HG03175 (cell line): Measurements from ENCODE around the gene KLHL25.
A peak's percentile ranks its signal among the peaks of the same experiment; 100 is the strongest.
"Not testable (repeated sequence)": the region's sequence is repeated elsewhere in the genome, so short reads cannot be mapped to it uniquely, and the experiment has no call there.

Experiments
- ATAC-seq: cut with Tn5 transposase; IDR thresholded peaks from one replicate; pipeline ENCODE4 v1.9.1; 2021; ENCODE audit warnings: mild to moderate bottlenecking, moderate library complexity; ENCODE audit not compliant: unreplicated experiment

KLHL25 gene

DNA sequence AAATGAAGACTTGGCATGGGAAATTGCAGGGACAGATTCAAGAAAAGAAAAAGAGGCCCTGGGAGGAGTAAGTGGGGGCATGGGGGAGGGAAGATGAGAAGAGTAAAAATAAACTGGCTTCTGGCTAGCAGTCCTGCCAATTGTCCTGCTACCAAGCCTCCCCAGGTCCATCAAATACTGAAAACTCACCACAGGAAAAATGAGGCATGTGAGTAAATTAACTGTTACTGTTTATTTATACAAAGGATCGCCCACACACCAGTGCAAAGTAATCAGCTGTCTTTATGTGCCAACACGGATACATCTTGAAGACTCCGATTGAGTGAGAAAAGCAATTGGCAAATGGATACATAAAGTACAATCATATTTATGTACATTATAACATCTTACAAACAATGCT is 10.7 kb upstream of the KLHL25 start:
- ATAC-seq: no peak

- ATAC-seq: no peak
Observed at GRCh38 chr15:85804481-85805170, 9.9 kb upstream of the KLHL25 start.

DNA sequence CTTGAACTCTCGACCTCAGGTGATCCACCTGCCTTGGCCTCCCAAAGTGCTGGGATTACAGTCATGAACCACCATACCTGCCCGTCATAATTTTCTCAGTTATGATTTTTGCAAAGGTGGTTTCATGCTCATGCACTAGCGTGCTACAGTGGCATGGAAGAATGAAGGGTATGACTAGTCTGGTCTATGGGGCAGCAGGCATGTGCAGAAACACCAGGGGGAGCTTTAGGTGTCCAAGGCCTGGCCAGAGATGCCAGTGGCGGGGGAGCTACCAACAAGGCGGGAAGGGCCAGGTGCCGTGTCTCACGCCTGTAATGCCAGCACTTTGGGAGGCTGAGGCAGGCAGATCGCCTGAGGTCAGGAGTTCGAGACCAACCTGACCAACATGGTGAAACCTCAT is 7.9 kb upstream of the KLHL25 start:
- ATAC-seq: not testable (repeated sequence)

GRCh38 chr15:85800478-85801123 is 5.9 kb upstream of the KLHL25 start:
- ATAC-seq: no peak

DNA sequence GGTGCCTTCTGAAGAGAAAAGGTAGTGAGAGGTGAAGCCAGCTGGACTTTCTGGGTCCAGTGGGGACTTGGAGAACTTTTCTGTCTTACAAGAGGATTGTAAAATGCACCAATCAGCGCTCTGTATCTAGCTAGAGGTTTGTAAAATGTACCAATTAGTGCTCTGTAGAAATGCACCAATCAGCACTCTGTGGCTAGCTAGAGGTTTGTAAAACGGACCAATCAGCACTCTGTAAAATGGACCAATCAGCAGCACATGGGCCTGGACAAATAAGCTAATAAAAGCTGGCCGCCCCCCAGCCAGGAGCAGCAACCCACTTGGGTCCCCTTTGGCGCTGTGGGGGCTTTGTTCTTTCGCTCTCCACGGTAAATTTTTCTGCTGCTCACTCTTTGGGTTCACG is 1.6 kb upstream of the KLHL25 start:
- ATAC-seq: not testable (repeated sequence)

DNA sequence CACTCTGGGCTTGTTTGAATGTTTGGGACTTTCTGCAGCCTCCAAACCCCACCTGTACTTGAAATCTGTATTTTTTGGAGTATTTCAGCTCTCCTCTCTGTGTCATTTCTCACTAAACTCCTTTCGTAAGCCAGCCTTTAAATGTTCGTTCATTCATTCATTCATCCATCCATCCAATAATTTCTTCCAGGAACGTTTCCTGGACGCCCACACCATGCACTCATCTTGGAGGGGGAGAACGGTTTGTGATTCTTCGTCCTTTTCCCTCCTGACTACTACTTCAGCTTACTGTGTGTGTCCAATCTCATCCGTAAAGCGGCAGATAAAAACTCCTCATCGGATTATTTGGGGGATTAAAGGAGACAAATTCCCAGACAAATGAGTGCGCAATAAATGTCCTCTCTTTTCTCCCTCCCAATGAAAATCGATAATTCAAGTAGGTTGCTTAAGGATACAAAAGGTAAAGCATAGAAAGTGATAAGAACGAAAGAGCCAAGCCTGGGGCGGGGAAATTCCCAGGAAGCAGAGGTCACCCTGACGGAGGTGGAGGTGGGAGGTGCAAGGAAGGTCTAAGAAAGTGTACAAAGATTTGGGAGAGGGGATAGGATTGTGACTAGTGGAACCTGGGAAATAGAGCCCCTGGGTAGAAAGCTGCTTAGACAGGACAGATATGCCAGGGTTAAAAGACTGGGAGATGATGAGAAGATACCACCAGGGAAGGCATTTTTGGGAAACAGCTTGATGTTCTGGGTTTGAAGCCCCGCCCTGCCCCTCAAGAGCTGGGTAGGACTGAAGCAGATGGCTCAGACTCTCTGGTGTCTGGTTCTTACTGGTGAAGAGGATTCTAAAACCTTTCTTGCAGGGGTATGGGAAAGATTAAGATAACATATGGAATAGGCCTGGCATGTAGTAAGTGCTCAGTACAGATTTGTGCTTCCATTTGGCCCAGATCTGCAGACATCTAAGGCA is 896 bp upstream of the KLHL25 start:
- no peak for ATAC-seq

DNA sequence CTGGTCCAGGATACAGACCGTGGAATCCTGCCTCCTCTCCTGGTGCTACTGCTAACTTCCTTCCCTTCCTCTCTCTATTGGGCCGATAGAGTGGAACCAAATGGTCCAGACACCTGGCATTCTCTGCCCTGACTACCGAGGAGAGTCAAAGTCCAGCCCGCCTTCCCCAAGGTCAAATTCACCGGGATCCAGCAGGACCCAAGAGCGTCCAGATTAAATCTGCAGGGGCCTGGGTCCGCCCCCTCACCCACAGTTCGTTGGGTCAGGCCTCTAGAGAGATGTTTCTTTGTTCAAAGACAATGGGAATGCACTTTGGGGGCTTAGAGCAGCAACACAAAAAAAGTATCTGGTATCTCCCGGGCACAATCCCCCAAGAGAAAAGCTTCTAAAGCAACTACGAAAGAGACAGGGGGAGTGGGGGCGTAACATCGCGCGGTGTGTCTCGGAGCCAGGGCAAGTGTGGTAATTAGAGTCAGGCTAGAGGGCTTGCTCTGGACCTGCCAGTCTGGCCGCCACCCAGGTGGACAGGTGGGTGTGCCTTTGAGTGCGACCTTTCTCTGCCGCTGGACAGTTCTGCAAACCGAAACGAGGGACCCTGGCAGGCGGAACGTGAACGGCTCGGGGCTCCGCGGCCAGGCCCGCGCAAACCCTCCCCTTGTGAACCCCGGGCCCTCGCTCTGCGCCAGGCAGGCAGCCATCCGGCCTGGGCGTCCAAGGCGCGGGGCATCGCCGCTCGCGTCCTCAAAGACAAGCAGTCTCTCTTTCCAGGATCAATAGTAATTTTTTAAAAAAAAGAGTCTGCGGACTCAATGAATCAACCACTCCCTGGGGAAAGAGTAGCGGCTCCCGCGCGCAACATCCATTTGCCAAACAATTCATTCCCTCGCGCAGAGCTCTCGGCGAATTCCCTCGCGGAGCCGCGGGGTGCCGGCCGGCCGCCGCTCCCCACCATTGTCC is 806 bp downstream of the KLHL25 start:
- peak; percentile 49 for ATAC-seq

DNA sequence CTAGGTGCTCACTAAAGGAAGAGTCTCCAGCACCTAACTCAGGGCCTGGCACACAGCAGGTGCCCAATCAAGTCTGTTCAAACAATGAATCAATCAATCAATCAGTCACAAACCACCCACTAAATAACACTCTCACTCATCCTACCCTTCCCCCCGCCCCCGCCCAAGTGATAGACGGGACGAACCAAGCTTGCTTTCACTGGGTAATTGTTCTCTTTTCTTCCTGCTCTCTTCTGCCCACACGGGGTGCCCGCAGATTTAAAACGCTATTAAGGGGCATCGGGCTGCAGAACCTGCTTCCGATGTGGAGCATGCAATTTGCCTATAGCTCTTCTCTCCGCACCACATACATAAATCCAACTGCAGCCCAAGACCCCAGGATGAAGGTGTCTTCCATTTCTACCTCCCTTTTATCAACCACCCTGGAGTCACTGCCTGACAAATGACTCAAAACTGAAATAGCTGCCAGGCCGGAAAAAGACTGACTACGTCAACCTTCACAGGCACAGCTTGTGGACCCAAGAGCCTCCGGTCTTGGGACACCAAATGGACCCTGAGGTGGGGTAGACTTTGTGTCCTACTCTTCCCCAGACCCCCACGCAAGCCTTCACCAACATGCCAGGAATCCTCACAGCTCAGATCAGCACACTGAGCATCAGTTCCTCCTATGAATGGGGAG is 1.7 kb downstream of the KLHL25 start:
- no peak for ATAC-seq

GRCh38 chr15:85792102-85792731 is 2.5 kb downstream of the KLHL25 start:
- ATAC-seq: no peak

- no peak for ATAC-seq
Observed at GRCh38 chr15:85789496-85789875, 5.2 kb downstream of the KLHL25 start.

- no peak for ATAC-seq
Observed at GRCh38 chr15:85788771-85789495, 5.8 kb downstream of the KLHL25 start.

GRCh38 chr15:85786781-85787114 is 8.0 kb downstream of the KLHL25 start:
- no peak for ATAC-seq

DNA sequence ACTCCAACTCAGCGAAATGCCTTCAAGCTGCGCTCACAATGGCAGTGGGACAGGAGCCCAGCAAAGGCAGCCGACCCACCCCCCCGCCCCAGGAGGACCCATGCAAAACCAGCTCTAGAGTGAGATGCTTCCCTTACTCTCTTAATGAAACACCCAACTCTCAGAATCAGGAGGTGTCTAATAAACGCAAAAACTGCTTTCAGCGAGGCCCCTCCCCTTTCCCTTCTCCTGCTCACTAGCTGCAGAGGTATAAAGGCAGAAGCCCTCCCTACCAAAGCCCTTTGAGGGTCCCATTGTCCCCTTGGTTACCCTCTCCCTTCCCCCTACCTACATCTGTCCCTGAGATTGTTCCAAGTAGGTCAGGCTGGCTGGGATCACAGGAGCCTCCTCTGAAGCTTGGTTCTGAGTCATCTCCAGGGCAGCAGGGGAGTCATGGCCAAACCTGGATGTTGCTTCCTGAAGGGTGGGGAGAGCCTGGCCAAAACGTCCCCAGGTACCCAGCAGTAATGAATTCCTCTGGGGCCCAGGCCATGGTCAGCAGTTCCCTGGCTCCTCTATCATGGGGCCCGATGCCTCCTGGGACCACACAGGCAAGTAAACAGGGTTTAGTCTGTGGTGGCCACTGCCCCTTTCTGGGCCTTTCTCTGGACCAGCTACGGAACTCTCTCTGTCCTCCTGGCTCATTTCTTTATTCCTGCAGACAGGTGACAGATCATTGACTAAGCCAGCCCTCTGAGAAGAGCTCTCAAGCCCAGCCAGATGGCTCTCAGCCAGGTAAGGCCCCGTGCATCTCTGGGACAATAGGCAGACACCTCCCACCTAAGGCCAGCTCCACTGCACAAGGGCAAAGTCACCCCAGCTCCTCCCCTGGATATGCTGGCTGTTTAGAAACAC is 8.6 kb downstream of the KLHL25 start:
- ATAC-seq: no peak

DNA sequence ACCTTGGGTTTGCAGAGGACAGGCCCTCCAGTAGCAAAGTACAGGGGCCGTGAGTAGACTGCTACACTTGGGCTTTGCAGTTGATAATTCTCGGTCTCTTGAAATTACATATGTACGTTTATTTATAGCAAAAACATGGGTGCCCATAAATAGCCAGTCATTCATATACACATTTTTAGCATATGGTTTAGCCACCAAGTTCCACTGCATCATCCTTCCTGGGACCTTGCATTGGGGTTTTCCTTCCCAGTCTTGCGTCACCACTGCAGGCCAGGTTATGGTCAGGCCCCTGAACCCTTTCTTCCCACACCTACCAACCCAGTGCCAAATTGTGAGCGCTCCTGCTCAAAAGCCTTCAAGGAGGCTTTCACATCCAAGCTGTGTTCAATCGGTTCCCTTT is 12.7 kb downstream of the KLHL25 start:
- no peak for ATAC-seq

- no peak for ATAC-seq
Observed at GRCh38 chr15:85781099-85781498, 13.6 kb downstream of the KLHL25 start.

GRCh38 chr15:85780225-85780985 is 14.3 kb downstream of the KLHL25 start:
- no peak for ATAC-seq

- ATAC-seq: no peak
Observed at GRCh38 chr15:85779249-85779648, 15.5 kb downstream of the KLHL25 start.
